HepG2 (cell line): ENCODE results near the gene GRID1. TPM values are rescaled to one million over a fixed set of nuclear protein-coding genes. Genes with fewer than 3 reads are reported as not detected.

Experiments used
- ATAC-seq: fragments of 200-7000 bp; cut with Tn5 transposase; 3 replicates; pipeline ENCODE4 v1.9.1; 2020; ENCODE audit warnings: mild to moderate bottlenecking, moderate library complexity
- BruUV-seq: library from RNA; stranded (reverse); fragments of 400-500 nt; replicated peaks from 2 replicates; lab custom pipeline; 2021; lab: Mats Ljungman, UMichigan
- CTCF ChIA-PET: fragments of 300-600 bp; formaldehyde crosslinking; extraction: SDS; loops from one replicate; lab custom pipeline; 2021; ENCODE audit warnings: low total read pairs, inconsistent platforms, low intra/inter-chr PET ratio; lab: Yijun Ruan, JAX
- POLR2A ChIA-PET: fragments of 350-600 bp; sonication (Branson Sonifier 250); formaldehyde crosslinking; loops from one replicate; lab custom pipeline; 2020; ENCODE audit warnings: antibody characterized with exemption, inconsistent platforms; lab: Yijun Ruan, JAX
- DNase-seq: peaks from one replicate; pipeline ENCODE4 v3.0.0-alpha.2; 2015; ENCODE audit warnings: low spot score
- FAIRE-seq: peaks from 3 replicates; lab custom pipeline; 2011; peaks lifted over from hg19 to GRCh38; lab: Jason Lieb, UNC
- H2AFZ ChIP-seq: one replicate; pipeline ENCODE4 v1.6.1; 2011; ENCODE audit warnings: low read length, inconsistent platforms
- H3K27ac ChIP-seq: fragments of 300-600 bp; 3 replicates; pipeline ENCODE4 v1.8.0; 2011; ENCODE audit warnings: mixed run types, mild to moderate bottlenecking, mixed read lengths, low read length, inconsistent platforms; ENCODE audit not compliant: insufficient read depth; ENCODE audit errors: extremely low read length
- H3K27me3 ChIP-seq, 2 experiments: fragments of 200-600 bp in 1 of 2; 2 replicates in 1 of 2; 3 replicates in 1 of 2; pipeline versions ENCODE4 v1.6.0 to v1.8.0; 2011; ENCODE audit warnings: low read length in 2 of 2, mild to moderate bottlenecking in 2 of 2, moderate library complexity in 2 of 2, inconsistent platforms in 1 of 2; ENCODE audit not compliant: insufficient read depth in 2 of 2, control insufficient read depth in 1 of 2
- H3K36me3 ChIP-seq, 2 experiments: fragments of 200-600 bp in 1 of 2; replicated peaks in 1 of 2; 2 replicates in 1 of 2; 3 replicates in 1 of 2; pipeline versions ENCODE4 v1.5.1 to v1.8.0; 2011; ENCODE audit warnings: low read length in 2 of 2, inconsistent platforms in 1 of 2; ENCODE audit not compliant: insufficient read depth in 2 of 2, control insufficient read depth in 1 of 2
- H3K4me1 ChIP-seq: 2 replicates; pipeline ENCODE4 v1.5.1; 2012; ENCODE audit warnings: low read length, inconsistent platforms; ENCODE audit not compliant: insufficient read depth
- H3K4me2 ChIP-seq: 2 replicates; pipeline ENCODE4 v1.6.0; 2011; ENCODE audit warnings: low read depth, low read length, inconsistent platforms
- H3K4me3 ChIP-seq, 3 experiments: fragments of 200-600 bp in 1 of 3; sonication (generic), shearing (Covaris generic) in 1 of 3; replicated peaks in 1 of 3; 2 replicates each; pipeline ENCODE4 v1.5.1; 2011 to 2016; ENCODE audit warnings: low read length in 3 of 3, inconsistent platforms in 2 of 3, low read depth in 2 of 3, mild to moderate bottlenecking in 2 of 3, control low read depth in 1 of 3, mixed read lengths in 1 of 3; ENCODE audit not compliant: insufficient read depth in 1 of 3
- H3K79me2 ChIP-seq: one replicate; pipeline ENCODE4 v1.6.1; 2011; ENCODE audit warnings: low read length, inconsistent platforms; ENCODE audit not compliant: insufficient read depth
- H3K9ac ChIP-seq: 2 replicates; pipeline ENCODE4 v1.6.0; 2011; ENCODE audit warnings: mild to moderate bottlenecking, low read depth, low read length, inconsistent platforms; ENCODE audit not compliant: insufficient read depth
- H3K9me3 ChIP-seq: 2 replicates; pipeline ENCODE4 v1.5.1; 2012; ENCODE audit warnings: mild to moderate bottlenecking, low read length
- H4K20me1 ChIP-seq: 2 replicates; pipeline ENCODE4 v1.6.0; 2011; ENCODE audit warnings: inconsistent platforms, mild to moderate bottlenecking, low read length, moderate library complexity; ENCODE audit not compliant: insufficient read depth
- AGO1 ChIP-seq: fragments of 200-400 bp; formaldehyde crosslinking; IDR thresholded peaks from 2 replicates; pipeline ENCODE4 v1.6.1; 2017; ENCODE audit warnings: mild to moderate bottlenecking, low read depth, low read length, moderate library complexity; ENCODE audit not compliant: poor library complexity, severe bottlenecking
- CENPX ChIP-seq: sonication (generic); formaldehyde crosslinking; IDR thresholded peaks from 2 replicates; pipeline ENCODE4 v1.9.0; 2021; ENCODE audit warnings: mild to moderate bottlenecking, missing genetic modification reagents, moderate library complexity
- IRX3 ChIP-seq: sonication (generic); formaldehyde crosslinking; IDR thresholded peaks from 2 replicates; pipeline ENCODE4 v1.8.1; 2023; ENCODE audit warnings: mild to moderate bottlenecking, low read depth, missing genetic modification reagents, borderline replicate concordance
- RELA ChIP-seq: sonication (generic); formaldehyde crosslinking; IDR thresholded peaks from 2 replicates; pipeline ENCODE4 v1.4.0; 2020; ENCODE audit warnings: missing genetic modification reagents
- SETDB1 ChIP-seq: sonication (generic); formaldehyde crosslinking; IDR thresholded peaks from 2 replicates; pipeline ENCODE4 v1.5.1; 2020; ENCODE audit warnings: missing genetic modification reagents, mild to moderate bottlenecking, borderline replicate concordance
- ZNF232 ChIP-seq: sonication (generic); formaldehyde crosslinking; IDR thresholded peaks from 2 replicates; pipeline ENCODE4 v1.4.0; 2020; ENCODE audit warnings: missing genetic modification reagents, borderline replicate concordance
- ZNF292 ChIP-seq: sonication (generic); formaldehyde crosslinking; IDR thresholded peaks from 2 replicates; pipeline ENCODE4 v1.8.1; 2022; ENCODE audit warnings: mild to moderate bottlenecking, low read depth, missing genetic modification reagents, borderline replicate concordance
- ZNF333 ChIP-seq: sonication (generic); formaldehyde crosslinking; IDR thresholded peaks from 2 replicates; pipeline ENCODE4 v1.4.0; 2020; ENCODE audit warnings: mild to moderate bottlenecking, missing genetic modification reagents, borderline replicate concordance
- ZNF501 ChIP-seq: sonication (generic); formaldehyde crosslinking; IDR thresholded peaks from 2 replicates; pipeline ENCODE4 v1.5.1; 2020; ENCODE audit warnings: mild to moderate bottlenecking, moderate library complexity, missing genetic modification reagents
- ZNF768 ChIP-seq: sonication (generic); formaldehyde crosslinking; IDR thresholded peaks from 2 replicates; pipeline ENCODE4 v1.4.0; 2020; ENCODE audit warnings: missing genetic modification reagents
- WGBS: methylation state at CpG from one replicate; pipeline ENCODE4 v1.1.6; 2017; ENCODE audit warnings: low lambda C conversion rate; 5-methylcytosine and 5-hydroxymethylcytosine counted together
- in situ Hi-C: cut with HindIII; loops from 2 replicates; pipeline ENCODE4 v1.10.0; 2017; ENCODE audit warnings: low pct_unique_long_range_greater_than_20kb; ENCODE audit not compliant: extremely low pct_ligation_motif_present
- intact Hi-C: fragments of 100-400 bp; cut with micrococcal nuclease; formaldehyde crosslinking; loops from one replicate; pipeline ENCODE4 v1.10.0; 2022; ENCODE audit not compliant: unreplicated experiment
- polyA plus RNA-seq, 8 experiments: library from polyadenylated mRNA; depleted of rRNA in 3 of 8; stranded (reverse) in 7 of 8; unstranded in 1 of 8; fragments of >200 nt; fragmentation: Illumina TruSeq in 4 of 8; extraction: Trizol in 4 of 8; gene quantifications; 2 replicates each; pipeline versions ENCODE4 v1.2.1 to v1.2.3, GENCODE V29; 2011 to 2016; ENCODE audit warnings: low read depth in 4 of 8, missing spikeins in 1 of 8, mixed read lengths in 1 of 8; ENCODE audit not compliant: insufficient read depth in 1 of 8
- total RNA-seq, 5 experiments: library from RNA; depleted of rRNA; stranded (reverse); fragments of >200 nt; fragmentation: Illumina TruSeq; extraction: Trizol; gene quantifications; 2 replicates each; pipeline ENCODE4 v1.2.3, GENCODE V29; 2016; ENCODE audit warnings: low read depth in 1 of 5
- TF ChIP-seq, protein P1 (sequence below): sonication (generic); formaldehyde crosslinking; IDR thresholded peaks from 2 replicates; pipeline ENCODE4 v1.4.0; 2020; ENCODE audit warnings: mild to moderate bottlenecking, low read depth, missing genetic modification reagents
- TF ChIP-seq, protein P2 (sequence below): sonication (generic); formaldehyde crosslinking; IDR thresholded peaks from 2 replicates; pipeline ENCODE4 v1.4.0; 2020; ENCODE audit warnings: mild to moderate bottlenecking, missing genetic modification reagents
- TF ChIP-seq, protein P3 (sequence below): sonication (generic); formaldehyde crosslinking; IDR thresholded peaks from 2 replicates; pipeline ENCODE4 v1.5.1; 2020; ENCODE audit warnings: missing genetic modification reagents, mild to moderate bottlenecking, borderline replicate concordance

GRID1 gene
- total and polyA plus RNA-seq, 2 of the 13 experiments (the other 11 are each of a cell fraction or from before 2014, with no cell fraction given): 0.05 TPM; not detected in 1

GRCh38 chr10:86211691-86212390 lies 154.8 kb downstream of the GRID1 start:
- H3K27ac ChIP-seq: no peak overlapping the region
- H3K4me2 ChIP-seq: no peak overlapping the region
- WGBS: 0% methylated on average over 1 of the region's 8 CpGs
- TF ChIP-seq CENPX (CRISPR knock-in tag) (no peak), ZNF768 (CRISPR knock-in tag) (peak; percentile 19; the same call in 1 of the 2 replicates)
- H3K4me3 ChIP-seq: no peak overlapping the region
- H3K36me3 ChIP-seq: no peaks in the 10 kb centered on the region
- no peaks in the 10 kb centered on the region for H3K79me2 ChIP-seq
- ATAC-seq: no peak
- H3K9ac ChIP-seq: no peak overlapping the region
- peaks cover 14% of the 10 kb centered on the region for H3K4me1 ChIP-seq
- H3K27me3 ChIP-seq: peaks cover 4% of the 10 kb centered on the region in 2 experiments; a peak in 2 of 5 replicates
- H2AFZ ChIP-seq: no peak overlapping the region
- CTCF ChIA-PET: no interaction called here
- intact Hi-C loops: no loop called here
- BruUV-seq: no TSS peak
- no peak for DNase-seq
- FAIRE-seq: no peak
- no peaks in the 10 kb centered on the region for H4K20me1 ChIP-seq
- in situ Hi-C loops: no loop called here
- POLR2A ChIA-PET: no interaction called here
- no peaks in the 10 kb centered on the region for H3K9me3 ChIP-seq

- BruUV-seq: no TSS peak
- no peak overlapping the region for H3K9ac ChIP-seq
- ATAC-seq (no peak), FAIRE-seq (no peak), DNase-seq (no peak)
- ChIA-PET CTCF (no interaction called here), POLR2A (no interaction called here)
- WGBS: 0% methylated on average over 4 of the region's 10 CpGs
- H3K4me3 ChIP-seq: no peak overlapping the region
- in situ Hi-C loops (no loop called here), intact Hi-C loops (no loop called here)
- no peak overlapping the region for H3K27ac ChIP-seq
- no peaks in the 10 kb centered on the region for H4K20me1 ChIP-seq
- H3K4me2 ChIP-seq: no peak overlapping the region
- H2AFZ ChIP-seq: no peak overlapping the region
- H3K4me1 ChIP-seq: peaks cover 3% of the 10 kb centered on the region
- peaks cover 0 to 4% of the 10 kb centered on the region in 2 experiments; a peak in 2 of 5 replicates for H3K27me3 ChIP-seq
- H3K9me3 ChIP-seq: no peaks in the 10 kb centered on the region
- no peaks in the 10 kb centered on the region for H3K79me2 ChIP-seq
- H3K36me3 ChIP-seq: no peaks in the 10 kb centered on the region
- no peak for TF ChIP-seq AGO1
- TF ChIP-seq ZNF232: no peak
- no peak for TF ChIP-seq ZNF333
- TF ChIP-seq RELA (CRISPR knock-in tag): no peak
- TF ChIP-seq SETDB1 (CRISPR knock-in tag): no peak
- TF ChIP-seq ZNF501 (CRISPR knock-in tag): no peak
- TF ChIP-seq, protein P1, sequence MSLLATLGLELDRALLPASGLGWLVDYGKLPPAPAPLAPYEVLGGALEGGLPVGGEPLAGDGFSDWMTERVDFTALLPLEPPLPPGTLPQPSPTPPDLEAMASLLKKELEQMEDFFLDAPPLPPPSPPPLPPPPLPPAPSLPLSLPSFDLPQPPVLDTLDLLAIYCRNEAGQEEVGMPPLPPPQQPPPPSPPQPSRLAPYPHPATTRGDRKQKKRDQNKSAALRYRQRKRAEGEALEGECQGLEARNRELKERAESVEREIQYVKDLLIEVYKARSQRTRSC (CRISPR knock-in tag): no peak
- TF ChIP-seq IRX3: no peak
- TF ChIP-seq, protein P2, sequence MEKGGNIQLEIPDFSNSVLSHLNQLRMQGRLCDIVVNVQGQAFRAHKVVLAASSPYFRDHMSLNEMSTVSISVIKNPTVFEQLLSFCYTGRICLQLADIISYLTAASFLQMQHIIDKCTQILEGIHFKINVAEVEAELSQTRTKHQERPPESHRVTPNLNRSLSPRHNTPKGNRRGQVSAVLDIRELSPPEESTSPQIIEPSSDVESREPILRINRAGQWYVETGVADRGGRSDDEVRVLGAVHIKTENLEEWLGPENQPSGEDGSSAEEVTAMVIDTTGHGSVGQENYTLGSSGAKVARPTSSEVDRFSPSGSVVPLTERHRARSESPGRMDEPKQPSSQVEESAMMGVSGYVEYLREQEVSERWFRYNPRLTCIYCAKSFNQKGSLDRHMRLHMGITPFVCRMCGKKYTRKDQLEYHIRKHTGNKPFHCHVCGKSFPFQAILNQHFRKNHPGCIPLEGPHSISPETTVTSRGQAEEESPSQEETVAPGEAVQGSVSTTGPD (CRISPR knock-in tag): no peak
- TF ChIP-seq, protein P3, sequence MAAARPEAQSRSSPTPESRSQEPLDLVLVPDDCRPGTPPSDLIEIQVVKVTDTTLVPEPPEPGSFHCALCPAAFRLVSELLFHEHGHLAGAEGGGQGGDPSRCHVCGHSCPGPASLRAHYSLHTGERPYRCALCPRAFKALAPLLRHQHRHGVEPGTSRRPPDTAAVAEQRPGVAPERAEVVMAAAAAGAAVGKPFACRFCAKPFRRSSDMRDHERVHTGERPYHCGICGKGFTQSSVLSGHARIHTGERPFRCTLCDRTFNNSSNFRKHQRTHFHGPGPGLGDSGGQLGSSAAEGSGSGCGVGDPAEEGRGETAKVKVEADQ (CRISPR knock-in tag): no peak
- TF ChIP-seq ZNF292 (CRISPR knock-in tag): no peak
These were observed 156.2 kb downstream of the GRID1 start for GRCh38 chr10:86210416-86210815.
